Measurements from ENCODE around the gene PERM1.
A peak's percentile ranks its signal among the peaks of the same experiment; 100 is the strongest.
"Not testable (repeated sequence)": the region's sequence is repeated elsewhere in the genome, so short reads cannot be mapped to it uniquely, and the experiment has no call there.

Gene PERM1

DNA sequence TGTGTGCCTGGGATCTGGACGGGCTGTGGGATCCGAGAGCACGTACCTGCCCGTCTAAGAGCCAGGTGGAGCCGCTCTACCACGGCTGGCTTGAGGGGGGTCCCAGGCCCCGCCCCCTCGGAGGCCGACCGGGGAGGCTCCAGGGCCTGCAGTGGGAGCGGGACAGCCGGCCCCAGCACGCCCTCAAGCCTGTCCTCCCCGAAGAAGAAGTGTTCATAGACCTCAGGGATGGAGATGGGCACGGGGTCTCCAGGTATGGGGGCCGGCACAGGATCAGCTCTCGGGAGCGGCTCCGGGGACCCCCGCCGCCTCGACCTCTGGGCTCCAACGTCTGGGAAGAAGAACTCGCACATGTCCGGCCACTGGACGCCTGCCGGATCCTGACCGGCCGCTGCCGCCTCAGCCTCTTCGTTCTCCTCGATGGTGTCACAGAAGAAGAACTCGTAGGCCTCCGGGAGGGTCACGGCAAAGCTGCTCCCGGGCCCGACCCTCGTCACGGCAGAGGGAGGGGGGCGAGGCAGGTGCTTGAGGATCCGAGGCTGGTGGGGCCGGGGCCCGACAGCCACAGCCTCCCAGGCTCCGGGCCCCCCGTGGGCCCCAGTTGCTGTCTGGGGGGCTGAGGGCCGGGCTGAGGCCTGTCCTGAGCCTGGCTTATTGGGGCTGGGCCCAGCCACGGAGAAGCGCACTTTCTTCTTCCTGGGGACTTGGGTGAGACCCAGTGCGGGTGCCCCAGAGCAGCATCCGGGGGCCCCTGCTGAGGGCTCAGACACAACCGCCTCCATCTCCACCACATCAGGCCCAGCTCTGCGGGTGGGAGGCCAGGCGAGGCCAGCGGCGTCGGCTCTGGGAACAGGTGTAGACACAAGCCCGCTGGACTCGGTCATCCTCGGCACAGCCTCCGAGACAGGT, 2.8 kb downstream of the PERM1 start:
- no peak for DNase-seq (ENCODE audit: low read depth)

DNA sequence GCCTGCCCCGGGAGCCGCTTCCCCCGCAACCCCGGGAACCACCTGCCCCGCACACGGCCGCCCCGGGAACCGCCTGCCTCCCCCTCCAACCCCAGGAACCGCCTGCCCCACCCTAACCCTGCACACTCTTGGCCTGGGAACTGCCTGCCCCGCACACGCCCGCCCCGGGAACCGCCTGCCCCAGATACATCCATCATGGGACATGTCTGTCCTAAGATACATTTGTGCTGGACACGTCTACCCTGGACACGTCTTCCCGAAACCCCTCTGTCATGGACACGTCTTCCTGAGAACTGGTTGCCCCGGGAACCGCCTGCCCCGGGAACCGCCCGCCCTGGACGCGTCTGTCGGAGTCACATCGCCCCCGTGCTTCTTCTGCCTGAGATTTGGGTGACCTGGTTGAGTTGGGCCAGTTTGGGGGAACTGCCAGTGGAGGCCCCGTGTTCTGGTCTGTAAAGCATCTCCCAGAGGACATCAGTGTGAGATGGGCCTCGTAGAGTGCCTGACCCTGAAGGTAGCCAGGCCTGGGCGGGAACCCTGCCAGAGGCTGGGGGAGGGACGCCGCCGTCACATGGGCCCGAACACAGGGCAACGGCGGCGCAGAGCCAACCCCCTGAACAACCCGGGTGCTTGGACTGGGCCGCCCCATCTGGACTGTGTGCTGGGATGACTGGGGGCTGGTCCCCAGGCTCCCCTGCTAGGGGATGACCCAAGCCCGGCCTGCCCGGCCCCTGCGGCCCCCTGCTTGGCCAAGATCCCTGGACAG, 3.6 kb downstream of the PERM1 start:
- no peak for DNase-seq (ENCODE audit: low read depth)

DNA sequence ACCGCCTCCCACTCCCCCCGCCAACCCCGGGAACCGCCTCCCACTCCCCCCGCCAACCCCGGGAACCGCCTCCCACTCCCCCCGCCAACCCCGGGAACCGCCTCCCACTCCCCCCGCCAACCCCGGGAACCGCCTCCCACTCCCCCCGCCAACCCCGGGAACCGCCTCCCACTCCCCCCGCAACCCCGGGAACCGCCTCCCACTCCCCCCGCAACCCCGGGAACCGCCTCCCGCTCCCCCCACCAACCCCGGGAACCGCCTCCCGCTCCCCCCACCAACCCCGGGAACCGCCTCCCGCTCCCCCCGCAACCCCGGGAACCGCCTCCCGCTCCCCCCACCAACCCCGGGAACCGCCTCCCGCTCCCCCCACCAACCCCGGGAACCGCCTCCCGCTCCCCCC, 5.1 kb downstream of the PERM1 start:
- not testable (repeated sequence) for DNase-seq (ENCODE audit: low read depth)

DNA sequence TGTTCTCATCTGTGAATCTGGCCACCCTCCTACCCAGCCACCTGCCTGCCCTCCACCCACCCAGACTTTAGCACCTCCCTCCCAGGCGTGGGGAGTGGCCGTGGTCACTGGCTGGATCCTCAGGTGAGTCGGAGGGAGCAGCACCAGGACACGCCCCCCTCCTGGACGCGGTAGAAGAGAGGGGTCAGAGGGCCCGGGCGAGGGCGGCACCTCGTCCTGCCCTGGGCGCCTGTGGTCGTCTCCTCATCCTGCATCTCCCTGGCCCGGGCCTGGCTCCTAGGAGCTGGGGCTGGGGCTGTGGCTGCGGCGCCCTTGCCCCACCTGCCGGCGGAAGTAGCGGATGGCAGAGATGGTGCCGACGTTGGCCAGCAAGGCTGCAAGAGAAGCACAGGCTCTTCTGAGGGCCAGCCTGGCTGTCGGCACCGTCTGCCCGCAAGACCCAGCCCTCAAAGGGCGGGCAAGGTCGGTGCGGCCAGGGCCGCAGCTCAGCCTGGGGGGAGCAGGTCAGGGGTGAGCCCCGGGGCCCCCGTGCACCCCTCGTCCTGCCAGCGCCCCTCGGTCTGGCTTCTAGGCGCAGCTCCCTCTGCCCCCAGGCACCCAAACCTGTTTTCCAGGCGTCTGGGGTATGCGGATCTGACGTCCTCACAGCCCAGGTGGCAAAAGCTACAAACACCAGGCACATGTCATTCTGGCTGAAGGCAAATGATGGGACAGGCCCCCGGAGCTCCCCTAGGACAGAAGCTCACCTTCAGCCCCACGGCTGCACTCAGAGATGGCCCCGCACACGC, 5.8 kb downstream of the PERM1 start:
- DNase-seq (ENCODE audit: low read depth): peak; percentile 65

DNA sequence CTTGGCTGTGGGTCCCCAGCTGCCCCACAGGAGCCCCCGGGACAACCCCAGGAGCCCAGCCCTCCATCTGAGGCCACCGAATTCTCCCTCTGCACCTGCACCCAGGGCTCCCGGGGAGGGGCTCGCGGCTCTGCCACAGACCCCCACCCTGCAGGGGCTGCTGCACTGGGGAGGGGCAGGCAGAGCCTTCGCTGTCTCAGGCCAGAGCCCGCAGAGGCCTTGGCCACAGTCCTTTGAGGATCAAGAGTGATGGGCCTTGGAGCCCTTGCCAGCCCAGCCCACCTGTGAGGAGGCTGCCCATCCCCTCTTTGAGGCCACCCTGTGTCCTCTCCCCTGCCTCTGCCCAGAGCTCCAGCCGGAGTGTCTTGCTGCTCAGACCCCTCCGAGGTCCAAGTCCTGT, 6.5 kb downstream of the PERM1 start:
- no peak for DNase-seq (ENCODE audit: low read depth)

DNA sequence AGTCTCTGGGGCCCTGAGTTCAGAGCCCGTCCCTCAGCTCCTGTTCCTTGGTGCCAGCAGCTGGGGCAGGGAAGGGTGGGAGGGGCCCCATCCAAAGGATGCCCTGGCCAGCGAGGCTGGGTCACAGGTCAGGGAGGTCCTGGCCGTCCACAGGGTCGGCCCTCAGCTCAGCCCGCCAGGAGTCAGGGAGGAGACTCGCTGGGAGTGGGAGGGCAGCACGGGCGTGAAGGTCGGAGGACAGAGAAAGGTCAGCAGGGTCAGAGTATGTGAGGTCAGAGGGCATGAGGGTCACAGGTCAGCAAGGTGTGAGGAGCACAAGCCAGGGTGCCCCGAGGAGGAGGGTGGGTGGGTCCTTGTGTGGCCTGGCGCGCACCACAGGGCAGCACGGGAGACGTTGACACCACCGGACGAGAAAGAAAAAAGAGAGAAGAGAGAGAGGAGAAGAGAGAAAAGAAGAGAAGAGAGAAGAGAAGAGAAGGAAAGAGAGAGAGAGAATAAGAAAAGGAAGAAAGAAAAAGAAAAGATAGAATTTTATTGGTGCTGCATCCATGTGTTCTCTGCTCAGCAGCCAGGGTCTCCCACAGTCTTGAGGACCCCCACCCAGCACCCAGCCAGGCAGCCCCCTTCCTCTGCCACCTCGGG, 7.1 kb downstream of the PERM1 start:
- DNase-seq (ENCODE audit: low read depth): no peak

DNA sequence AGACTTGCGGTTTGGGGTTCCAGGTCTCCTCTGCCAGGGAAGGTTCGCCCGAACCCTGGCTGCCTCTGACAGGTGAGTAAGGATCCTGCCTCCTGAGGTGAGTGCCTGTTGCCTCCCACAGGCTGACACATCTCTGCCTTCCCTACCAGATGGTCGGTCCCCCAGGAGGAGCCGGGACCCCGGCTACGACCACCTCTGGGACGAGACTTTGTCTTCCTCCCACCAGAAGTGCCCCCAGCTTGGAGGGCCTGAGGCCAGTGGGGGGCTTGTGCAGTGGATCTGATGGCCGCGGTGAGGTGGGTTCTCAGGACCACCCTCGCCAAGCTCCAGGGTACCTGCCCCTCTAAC, 7.6 kb downstream of the PERM1 start:
- no peak for DNase-seq (ENCODE audit: low read depth)

DNA sequence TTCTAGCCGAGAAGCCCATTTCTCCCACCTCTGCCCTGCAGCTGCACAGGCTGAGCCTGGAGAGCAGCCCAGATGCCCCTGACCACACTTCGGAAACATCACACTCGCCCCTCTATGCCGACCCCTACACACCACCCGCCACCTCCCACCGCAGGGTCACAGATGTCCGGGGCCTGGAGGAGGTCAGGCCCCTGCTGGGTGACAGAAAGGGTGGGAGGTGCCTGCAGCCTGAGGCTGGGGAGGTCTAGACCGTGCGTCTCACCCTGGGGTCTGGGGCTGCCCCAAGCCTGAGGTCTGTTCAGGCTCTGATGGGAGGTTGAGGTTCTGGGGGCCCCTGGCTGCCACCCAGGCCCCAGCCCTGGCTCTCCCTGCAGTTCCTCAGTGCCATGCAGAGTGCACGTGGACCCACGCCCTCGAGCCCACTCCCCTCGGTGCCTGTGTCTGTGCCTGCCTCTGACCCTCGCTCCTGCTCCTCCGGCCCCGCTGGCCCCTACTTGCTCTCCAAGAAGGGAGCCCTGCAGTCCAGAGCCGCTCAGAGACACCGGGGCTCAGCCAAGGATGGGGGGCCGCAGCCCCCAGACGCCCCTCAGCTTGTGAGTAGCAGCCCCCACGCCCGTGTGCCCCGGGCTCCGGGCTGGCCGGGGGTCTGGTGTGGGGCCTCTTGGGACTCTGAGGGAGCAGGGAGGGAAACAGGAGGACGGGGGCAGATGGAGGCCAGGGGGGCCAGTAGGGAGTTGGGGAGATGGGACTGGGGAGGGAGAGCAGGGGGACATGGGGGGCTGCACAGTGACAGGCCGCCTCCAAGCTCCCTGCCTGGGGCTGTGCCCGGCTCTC, 8.2 kb downstream of the PERM1 start:
- DNase-seq (ENCODE audit: low read depth): no peak

DNA sequence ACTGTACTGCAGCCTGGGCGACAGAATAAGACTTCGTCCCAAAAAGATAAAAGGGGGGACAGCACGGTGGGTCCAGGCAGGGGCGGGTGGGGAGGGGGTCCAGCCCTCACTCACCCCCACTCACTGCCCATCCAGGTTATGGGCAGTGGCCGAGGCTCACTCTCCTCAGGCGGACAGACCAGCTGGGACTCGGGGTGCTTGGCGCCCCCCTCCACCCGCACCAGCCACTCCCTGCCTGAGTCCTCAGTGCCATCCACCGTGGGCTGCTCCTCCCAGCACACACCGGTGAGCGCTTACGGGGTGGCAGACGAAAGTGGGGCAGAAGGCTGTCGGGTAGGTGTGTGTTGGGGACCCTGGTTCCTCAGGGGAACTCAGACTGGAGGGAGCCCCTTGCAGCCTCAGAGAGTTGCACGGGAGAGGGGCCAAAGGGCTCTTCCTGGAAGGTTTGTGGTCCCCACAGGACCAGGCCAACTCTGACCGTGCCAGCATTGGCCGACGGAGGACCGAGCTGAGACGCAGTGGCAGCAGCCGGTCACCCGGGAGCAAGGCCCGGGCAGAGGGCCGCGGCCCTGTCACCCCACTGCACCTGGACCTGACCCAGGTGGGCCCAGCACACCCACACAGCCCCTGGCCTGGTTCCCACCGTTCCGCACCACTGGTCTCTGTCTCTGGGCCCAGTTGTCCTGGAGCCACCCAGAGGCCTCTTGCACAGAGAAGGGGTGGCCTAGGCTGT, 9.0 kb downstream of the PERM1 start:
- no peak for DNase-seq (ENCODE audit: low read depth)

DNA sequence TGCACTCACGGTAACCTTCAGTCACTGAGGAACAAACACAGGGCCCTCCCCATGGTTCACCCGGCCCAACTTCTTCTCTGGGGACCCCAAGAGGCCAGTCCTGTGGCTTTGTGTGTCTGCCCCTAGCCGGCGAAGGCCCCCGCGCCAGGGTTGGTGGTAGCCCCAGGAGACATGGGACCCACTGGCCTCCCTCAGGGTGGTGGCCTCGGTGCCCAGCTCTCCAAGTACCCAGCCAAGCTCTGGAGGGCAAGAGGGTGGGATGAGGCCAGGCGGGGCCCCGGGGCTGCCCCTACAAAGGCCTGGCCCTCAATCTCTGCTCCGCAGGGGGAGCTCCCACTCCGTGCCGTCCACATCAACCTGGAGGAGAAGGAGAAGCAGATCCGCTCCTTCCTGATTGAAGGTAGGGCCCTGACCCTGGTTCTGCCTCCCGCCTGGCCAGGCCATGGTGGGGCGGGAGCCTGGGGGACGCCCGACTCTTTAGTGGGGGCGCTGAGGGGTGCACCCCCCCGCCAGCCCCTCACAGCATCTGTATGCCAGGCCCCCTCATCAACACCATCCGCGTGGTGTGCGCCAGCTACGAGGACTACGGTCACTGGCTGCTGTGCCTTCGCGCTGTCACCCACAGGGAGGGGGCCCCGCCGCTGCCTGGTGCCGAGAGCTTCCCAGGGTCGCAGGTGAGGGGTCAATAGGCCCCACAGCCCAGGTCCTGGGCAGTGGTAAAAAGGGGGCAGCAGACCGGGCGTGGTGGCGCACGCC, 10.0 kb downstream of the PERM1 start:
- no peak for DNase-seq (ENCODE audit: low read depth)

DNA sequence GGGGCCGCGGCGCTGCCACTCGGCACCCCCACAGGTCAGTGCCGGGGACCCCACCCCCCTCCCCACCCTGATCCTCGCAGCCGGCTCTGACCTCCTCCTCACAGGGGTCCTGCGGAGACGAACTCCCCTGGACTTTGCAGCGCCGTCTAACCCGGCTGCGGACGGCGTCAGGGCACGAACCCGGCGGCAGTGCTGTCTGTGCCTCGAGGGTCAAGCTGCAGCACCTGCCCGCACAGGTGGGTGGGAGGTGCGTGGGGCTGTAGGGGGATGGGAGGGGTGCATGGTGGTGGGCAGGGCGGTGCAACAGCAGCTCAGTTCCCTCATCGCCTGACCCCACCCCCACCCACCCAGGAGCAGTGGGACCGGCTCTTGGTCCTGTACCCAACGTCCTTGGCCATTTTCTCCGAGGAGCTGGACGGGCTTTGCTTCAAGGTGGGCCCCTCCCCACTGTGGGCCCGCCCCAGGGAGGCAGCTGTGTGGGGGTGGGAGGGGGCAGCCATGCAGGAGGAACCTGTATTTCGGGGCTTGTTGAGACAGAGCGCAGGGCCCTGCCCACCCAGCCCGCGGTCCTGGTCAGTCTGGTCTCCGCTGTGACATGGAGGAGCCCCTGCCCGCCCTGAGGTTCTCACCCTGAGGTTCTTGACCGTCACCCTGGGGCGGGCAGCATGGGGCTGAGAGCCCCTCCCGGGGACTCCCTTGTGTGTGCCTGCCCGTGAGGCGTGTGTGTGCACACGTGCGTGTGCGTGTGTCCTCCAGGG, 10.7 kb downstream of the PERM1 start:
- DNase-seq (ENCODE audit: low read depth): no peak

DNA sequence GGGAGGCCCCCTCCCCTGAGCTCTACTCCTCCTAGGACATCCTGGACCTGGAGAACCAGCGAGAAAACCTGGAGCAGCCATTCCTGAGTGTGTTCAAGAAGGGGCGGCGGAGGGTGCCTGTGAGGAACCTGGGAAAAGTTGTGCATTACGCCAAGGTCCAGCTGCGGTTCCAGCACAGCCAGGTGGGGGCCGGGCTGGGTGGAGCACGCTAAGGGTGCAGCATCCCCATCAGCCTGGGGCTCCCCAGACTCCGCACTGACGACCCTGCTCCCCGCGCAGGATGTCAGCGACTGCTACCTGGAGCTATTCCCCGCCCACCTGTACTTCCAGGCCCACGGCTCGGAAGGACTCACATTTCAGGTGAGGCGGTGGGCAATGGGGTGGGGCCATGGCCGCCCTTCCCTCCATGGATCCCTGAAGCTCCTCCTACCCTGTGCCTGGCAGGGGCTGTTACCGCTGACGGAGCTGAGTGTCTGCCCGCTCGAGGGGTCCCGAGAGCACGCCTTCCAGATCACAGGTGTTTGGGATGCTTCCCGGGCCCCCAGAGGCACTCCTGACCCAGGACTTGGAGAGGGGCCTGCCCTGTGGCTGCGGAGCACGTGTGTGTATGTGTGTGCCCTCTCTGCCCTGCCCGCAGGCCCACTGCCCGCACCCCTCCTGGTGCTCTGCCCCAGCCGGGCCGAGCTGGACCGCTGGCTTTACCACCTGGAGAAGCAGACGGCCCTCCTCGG, 11.5 kb downstream of the PERM1 start:
- DNase-seq (ENCODE audit: low read depth): no peak

DNA sequence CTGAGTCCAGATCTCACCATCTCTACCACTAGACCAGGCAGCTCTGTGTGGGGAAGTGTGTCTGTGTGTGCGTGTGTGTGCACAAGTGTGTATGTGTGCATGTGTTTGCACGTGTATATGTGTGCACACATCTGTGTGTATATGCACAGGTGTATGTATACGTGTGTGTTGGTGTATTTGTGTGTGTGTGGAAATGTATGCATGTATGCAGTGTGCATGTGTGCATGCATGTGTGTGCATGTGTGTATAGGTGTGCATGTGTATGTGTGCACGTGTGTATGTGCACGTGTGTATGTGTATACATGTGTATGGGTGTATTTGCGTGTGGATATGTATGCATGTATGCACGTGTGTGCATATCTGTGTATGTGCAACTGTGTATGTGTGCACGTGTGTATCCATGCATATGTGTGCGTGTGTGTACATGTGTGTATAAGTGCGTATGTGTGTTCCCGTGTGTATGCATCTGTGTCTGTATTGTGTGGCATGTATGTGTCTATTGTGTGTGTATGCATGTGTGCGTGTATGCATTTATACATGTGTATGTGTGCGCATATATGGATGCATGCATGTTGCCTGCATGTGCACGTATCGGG, 12.5 kb downstream of the PERM1 start:
- no peak for DNase-seq (ENCODE audit: low read depth)

DNA sequence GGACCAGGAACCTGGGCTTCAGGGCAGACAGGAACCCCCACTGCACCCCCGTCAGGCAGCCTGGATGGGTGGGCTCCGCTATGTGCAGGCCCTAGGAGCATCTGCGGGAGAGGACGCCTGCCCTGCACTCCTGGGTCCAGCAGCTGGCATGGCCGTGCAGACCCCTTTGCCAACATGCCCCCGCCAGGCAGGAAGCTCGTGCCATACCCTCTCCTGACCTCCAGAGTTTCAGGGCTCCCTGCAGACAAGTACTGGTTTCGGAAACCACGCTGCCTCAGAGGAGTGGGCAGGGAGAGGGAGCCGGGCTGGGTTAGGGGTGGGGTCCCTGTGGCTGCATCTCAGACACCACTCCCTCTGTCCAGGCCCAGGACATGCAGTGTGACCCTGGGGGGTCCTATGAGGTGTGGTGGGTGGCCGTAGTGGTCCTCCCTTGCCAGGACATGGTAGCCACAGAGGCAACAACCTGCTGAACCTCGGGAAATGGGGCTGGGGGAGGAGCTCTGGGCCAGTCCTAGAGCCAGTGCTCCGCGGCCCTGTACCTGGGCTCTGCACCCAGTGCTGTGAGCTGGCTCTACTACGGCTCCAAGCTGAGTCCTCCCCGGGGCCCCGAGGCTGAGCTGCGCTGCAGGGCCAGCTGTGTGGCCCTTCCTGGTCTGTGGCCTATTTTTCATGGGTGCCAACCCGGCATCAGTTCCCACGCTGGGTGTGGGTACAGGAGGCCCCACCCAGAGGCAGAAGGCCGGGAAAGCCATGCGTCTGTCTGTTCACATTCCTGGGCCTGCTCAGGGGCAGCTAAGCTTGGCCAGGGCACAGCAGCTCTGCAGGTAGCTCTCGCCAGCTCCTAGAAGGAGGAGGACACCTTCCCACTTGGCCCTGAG, 14.2 kb downstream of the PERM1 start:
- DNase-seq (ENCODE audit: low read depth): no peak

DNA sequence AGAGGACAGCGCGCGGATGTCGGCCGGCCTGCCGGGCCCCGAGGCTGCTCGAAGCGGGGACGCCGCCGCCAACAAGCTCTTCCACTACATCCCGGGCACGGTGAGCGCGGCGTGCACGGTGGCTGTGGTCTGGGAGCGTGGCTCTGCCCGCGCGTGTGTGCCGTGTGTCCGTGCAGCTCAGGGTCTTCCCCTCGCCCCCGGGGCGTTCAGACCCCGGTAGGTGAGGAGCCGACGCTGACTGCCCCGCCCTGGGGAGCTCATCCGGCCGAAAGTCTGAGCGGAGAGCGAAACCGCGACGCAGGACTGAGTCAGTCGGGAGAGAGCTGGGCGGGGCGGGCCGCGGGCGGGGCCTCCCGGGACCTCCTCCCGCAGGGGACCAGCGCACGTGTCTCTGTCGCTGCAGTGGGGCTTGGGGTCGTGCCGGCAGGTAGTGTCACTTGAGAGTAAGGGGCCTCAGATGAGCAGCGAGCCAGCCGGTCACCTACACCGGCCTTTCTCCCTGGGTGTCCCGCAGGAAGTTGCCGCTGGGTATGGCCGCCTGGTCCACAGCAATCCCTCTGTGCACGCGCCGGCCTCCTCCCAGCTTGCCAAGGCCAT, 15.1 kb downstream of the PERM1 start:
- peak; percentile 83 for DNase-seq (ENCODE audit: low read depth)

DNA sequence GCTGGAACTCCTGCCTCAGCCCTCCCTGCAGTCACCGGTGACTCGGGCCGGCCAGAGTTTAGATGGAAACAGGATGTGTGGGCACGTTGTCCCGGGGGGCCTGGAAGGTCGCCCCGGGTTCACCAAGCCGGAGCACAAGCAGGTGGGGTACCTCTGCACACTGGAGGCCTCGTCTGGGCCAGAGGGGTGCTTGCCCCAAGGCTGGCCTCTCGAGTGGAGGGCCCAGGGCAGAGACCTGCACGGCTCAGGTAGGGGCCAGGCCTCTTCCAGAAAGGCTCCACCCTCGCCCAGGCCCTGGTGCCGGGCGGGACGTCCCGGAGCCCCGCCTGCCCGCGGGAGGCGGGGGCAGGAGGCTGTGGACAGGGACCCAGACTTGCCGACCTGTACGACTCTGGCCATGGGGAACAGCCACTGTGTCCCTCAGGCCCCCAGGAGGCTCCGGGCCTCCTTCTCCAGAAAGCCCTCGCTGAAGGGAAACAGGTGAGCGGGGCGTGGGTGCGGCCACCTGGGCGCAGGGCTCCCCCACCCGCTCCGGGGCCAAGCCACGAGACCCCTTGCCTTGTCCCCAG, 15.7 kb downstream of the PERM1 start, which contains the start of gene PLEKHN1:
Gene PLEKHN1, plus strand, starts transcription at position 348 of the 569 bp plus-strand sequence. Its CDS starts 50 bp downstream, at position 398.
- DNase-seq (ENCODE audit: low read depth): peak; percentile 27
